OCI-LY1 (cell line): ENCODE data around the gene PTPRE.

ENCODE experiments used
- H2AFZ ChIP-seq: fragments of 200-600 bp; sonication (generic), shearing (Covaris generic); 2 replicates; pipeline ENCODE4 v1.6.0; 2014; ENCODE audit warnings: antibody characterized with exemption, mild to moderate bottlenecking, low read length
- H3F3A ChIP-seq: fragments of 200-600 bp; sonication (generic), shearing (Covaris generic); 2 replicates; pipeline ENCODE4 v1.6.0; 2014; ENCODE audit warnings: mild to moderate bottlenecking, antibody characterized with exemption, low read length, moderate library complexity; ENCODE audit not compliant: insufficient read depth
- H3K27ac ChIP-seq: fragments of 200-600 bp; sonication (generic); 2 replicates; pipeline ENCODE4 v1.5.1; 2014; ENCODE audit warnings: low read length, mixed run types, mild to moderate bottlenecking, low read depth; ENCODE audit not compliant: poor library complexity, severe bottlenecking
- H3K27me3 ChIP-seq: fragments of 200-600 bp; sonication (generic); 2 replicates; pipeline ENCODE4 v1.6.0; 2014; ENCODE audit warnings: antibody characterized with exemption, mild to moderate bottlenecking, low read length, moderate library complexity; ENCODE audit not compliant: insufficient read depth
- H3K36me3 ChIP-seq: fragments of 200-600 bp; sonication (generic); 2 replicates; pipeline ENCODE4 v1.6.1; 2014; ENCODE audit warnings: mild to moderate bottlenecking, antibody characterized with exemption, low read length, moderate library complexity, mixed read lengths; ENCODE audit not compliant: insufficient read depth
- H3K4me1 ChIP-seq: fragments of 200-600 bp; sonication (generic); 2 replicates; pipeline ENCODE4 v1.5.1; 2014; ENCODE audit warnings: mild to moderate bottlenecking, low read length, moderate library complexity; ENCODE audit not compliant: insufficient read depth, severe bottlenecking
- H3K4me2 ChIP-seq: fragments of 200-600 bp; sonication (generic), shearing (Covaris generic); 2 replicates; pipeline ENCODE4 v1.6.1; 2014; ENCODE audit warnings: low read length
- H3K4me3 ChIP-seq: fragments of 200-600 bp; sonication (generic); 2 replicates; pipeline ENCODE4 v1.5.1; 2014; ENCODE audit warnings: low read length, low read depth, mild to moderate bottlenecking, mixed read lengths; ENCODE audit not compliant: poor library complexity, severe bottlenecking
- H3K79me2 ChIP-seq: fragments of 200-600 bp; shearing (Covaris generic); 2 replicates; pipeline ENCODE4 v1.6.1; 2016; ENCODE audit warnings: mixed run types, low read length, mixed read lengths; ENCODE audit not compliant: insufficient read depth
- H3K9ac ChIP-seq: fragments of 200-600 bp; sonication (generic), shearing (Covaris generic); 2 replicates; pipeline ENCODE4 v1.6.1; 2014; ENCODE audit warnings: mild to moderate bottlenecking, low read length, mixed read lengths
- H3K9me2 ChIP-seq: fragments of 200-600 bp; sonication (generic), shearing (Covaris generic); 2 replicates; pipeline ENCODE4 v1.6.1; 2014; ENCODE audit warnings: low read depth, mild to moderate bottlenecking, low read length, mixed read lengths
- H3K9me3 ChIP-seq: fragments of 200-600 bp; shearing (Covaris generic); 2 replicates; pipeline ENCODE4 v1.6.1; 2014; ENCODE audit warnings: low read length, mixed read lengths
- H4K20me1 ChIP-seq: fragments of 200-600 bp; sonication (generic), shearing (Covaris generic); 2 replicates; pipeline ENCODE4 v1.6.0; 2016; ENCODE audit warnings: mild to moderate bottlenecking, low read length; ENCODE audit not compliant: insufficient read depth
- EZH2 ChIP-seq: fragments of 200-600 bp; sonication (generic), shearing (Covaris generic); IDR thresholded peaks from 2 replicates; pipeline ENCODE4 v1.8.0; 2017; ENCODE audit warnings: borderline replicate concordance, mixed run types, mild to moderate bottlenecking, antibody characterized with exemption, low read length, moderate library complexity, mixed read lengths
- TF ChIP-seq, protein P1 (sequence below): fragments of 200-600 bp; sonication (generic), shearing (Covaris generic); IDR thresholded peaks from 2 replicates; pipeline ENCODE4 v1.5.1; 2017; ENCODE audit warnings: mild to moderate bottlenecking, antibody characterized with exemption, low read length, moderate library complexity, mixed read lengths

PTPRE gene

GRCh38 chr10:127886371-127887051, 20.4 kb upstream of the PTPRE start:
- H3K9me3 ChIP-seq: no peaks in the 10 kb centered on the region
- no peak overlapping the region for H3K9ac ChIP-seq
- no peak overlapping the region for H3K27ac ChIP-seq
- H3K4me2 ChIP-seq: no peak overlapping the region
- no peak overlapping the region for H3K4me3 ChIP-seq
- H3K4me1 ChIP-seq: no peaks in the 10 kb centered on the region
- no peak overlapping the region for H2AFZ ChIP-seq
- H3K36me3 ChIP-seq: no peaks in the 10 kb centered on the region
- TF ChIP-seq, protein P1, sequence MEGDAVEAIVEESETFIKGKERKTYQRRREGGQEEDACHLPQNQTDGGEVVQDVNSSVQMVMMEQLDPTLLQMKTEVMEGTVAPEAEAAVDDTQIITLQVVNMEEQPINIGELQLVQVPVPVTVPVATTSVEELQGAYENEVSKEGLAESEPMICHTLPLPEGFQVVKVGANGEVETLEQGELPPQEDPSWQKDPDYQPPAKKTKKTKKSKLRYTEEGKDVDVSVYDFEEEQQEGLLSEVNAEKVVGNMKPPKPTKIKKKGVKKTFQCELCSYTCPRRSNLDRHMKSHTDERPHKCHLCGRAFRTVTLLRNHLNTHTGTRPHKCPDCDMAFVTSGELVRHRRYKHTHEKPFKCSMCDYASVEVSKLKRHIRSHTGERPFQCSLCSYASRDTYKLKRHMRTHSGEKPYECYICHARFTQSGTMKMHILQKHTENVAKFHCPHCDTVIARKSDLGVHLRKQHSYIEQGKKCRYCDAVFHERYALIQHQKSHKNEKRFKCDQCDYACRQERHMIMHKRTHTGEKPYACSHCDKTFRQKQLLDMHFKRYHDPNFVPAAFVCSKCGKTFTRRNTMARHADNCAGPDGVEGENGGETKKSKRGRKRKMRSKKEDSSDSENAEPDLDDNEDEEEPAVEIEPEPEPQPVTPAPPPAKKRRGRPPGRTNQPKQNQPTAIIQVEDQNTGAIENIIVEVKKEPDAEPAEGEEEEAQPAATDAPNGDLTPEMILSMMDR: no peak
- TF ChIP-seq EZH2: no peak
- H3K79me2 ChIP-seq: no peaks in the 10 kb centered on the region
- no peaks in the 10 kb centered on the region for H4K20me1 ChIP-seq
- H3K9me2 ChIP-seq: no peaks in the 10 kb centered on the region
- H3F3A ChIP-seq: no peaks in the 10 kb centered on the region
- 0 out of 2 replicates have a peak, but pooled peaks cover 3% of the 10 kb centered on the region for H3K27me3 ChIP-seq

- no peaks in the 10 kb centered on the region for H3F3A ChIP-seq
- no peaks in the 10 kb centered on the region for H3K9me3 ChIP-seq
- no peaks in the 10 kb centered on the region for H3K9me2 ChIP-seq
- TF ChIP-seq EZH2: no peak
- TF ChIP-seq, protein P1: no peak
- H3K79me2 ChIP-seq: no peaks in the 10 kb centered on the region
- H3K9ac ChIP-seq: no peak overlapping the region
- no peaks in the 10 kb centered on the region for H4K20me1 ChIP-seq
- no peak overlapping the region for H2AFZ ChIP-seq
- no peak overlapping the region for H3K27ac ChIP-seq
- no peak overlapping the region for H3K4me2 ChIP-seq
- H3K4me1 ChIP-seq: no peaks in the 10 kb centered on the region
- H3K36me3 ChIP-seq: no peaks in the 10 kb centered on the region
- H3K27me3 ChIP-seq: 0 out of 2 replicates have a peak, but pooled peaks cover 3% of the 10 kb centered on the region
- H3K4me3 ChIP-seq: no peak overlapping the region
These were observed 19.1 kb upstream of the PTPRE start for GRCh38 chr10:127887541-127888415.

DNA sequence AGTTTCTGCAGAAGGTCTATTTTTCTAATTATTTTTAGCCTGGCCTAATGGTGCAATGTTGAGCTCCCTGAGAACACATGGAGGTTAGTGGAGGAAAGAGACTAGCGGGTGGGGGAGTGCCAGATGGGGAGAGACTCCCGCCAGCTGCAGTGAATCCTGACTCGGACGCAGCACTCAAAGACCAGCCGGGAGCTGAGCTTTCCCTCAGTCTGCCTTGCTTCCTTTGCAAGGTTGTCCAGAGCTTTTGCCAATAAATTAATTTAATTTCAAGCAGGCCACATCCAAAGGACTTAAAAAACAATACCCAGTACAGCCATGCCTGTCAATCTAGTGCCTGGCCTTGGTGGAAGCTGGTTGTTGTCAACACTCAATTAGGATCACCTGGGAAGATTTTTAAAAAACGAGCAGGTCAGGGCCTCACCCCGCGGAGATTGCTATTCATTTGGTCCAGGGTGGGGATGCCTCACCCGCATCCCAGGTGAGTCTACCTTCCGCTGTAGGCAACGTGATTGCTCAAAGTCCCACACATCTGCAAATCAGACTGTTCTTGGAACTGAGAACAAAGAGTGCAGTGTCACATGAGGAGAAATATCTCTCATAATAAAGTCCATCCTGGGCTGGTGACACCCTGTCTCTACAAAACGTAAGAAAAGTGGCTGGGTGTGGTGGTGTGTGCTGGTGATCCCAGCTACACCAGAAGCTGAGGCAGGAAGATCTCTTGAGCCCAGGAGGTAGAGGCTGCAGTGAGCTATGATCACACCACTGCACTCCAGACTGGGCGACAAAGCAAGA, 18.2 kb upstream of the PTPRE start:
- H3K27ac ChIP-seq: no peak overlapping the region
- no peaks in the 10 kb centered on the region for H3K9me2 ChIP-seq
- H3K4me1 ChIP-seq: no peaks in the 10 kb centered on the region
- H3K4me3 ChIP-seq: no peak overlapping the region
- 0 out of 2 replicates have a peak, but pooled peaks cover 3% of the 10 kb centered on the region for H3K27me3 ChIP-seq
- TF ChIP-seq, protein P1: no peak
- no peak for TF ChIP-seq EZH2
- H3K4me2 ChIP-seq: no peak overlapping the region
- H3F3A ChIP-seq: no peaks in the 10 kb centered on the region
- no peaks in the 10 kb centered on the region for H4K20me1 ChIP-seq
- H3K9me3 ChIP-seq: no peaks in the 10 kb centered on the region
- no peak overlapping the region for H2AFZ ChIP-seq
- H3K9ac ChIP-seq: no peak overlapping the region
- no peaks in the 10 kb centered on the region for H3K36me3 ChIP-seq
- H3K79me2 ChIP-seq: no peaks in the 10 kb centered on the region
